HG02588 (cell line): ENCODE measurements around the gene NAV3.
"Not testable (repeated sequence)": the region's sequence is repeated elsewhere in the genome, so short reads cannot be mapped to it uniquely, and the experiment has no call there.

Source experiments
- ATAC-seq: cut with Tn5 transposase; IDR thresholded peaks from one replicate; pipeline ENCODE4 v1.9.1; 2021; ENCODE audit warnings: mild to moderate bottlenecking, moderate library complexity; ENCODE audit not compliant: unreplicated experiment

NAV3 gene

DNA sequence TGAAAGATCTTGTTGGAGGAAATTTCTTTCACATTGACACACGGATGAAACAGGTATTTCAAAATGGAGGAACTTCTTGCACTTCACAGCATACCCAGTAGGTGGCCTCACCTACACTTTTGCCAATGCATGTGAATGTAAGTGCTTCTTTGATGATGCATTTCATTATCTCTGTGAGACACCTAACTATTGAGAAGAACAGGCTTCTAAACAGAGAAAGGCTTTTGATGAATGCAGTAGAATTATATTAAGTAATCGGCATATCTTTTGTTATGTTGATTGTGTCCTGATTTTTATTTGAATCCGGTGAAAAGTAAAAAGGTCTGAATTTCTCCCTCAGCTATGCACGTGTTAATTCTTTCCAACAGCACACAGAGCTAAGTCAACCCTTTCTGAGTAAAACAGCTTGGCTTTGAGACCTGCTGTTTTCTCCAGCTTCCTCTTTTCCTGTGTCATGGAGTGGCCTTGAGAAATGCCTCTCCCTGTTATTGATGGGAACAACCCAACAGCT is 399.0 kb downstream of the NAV3 start:
- peak; percentile 95 for ATAC-seq

DNA sequence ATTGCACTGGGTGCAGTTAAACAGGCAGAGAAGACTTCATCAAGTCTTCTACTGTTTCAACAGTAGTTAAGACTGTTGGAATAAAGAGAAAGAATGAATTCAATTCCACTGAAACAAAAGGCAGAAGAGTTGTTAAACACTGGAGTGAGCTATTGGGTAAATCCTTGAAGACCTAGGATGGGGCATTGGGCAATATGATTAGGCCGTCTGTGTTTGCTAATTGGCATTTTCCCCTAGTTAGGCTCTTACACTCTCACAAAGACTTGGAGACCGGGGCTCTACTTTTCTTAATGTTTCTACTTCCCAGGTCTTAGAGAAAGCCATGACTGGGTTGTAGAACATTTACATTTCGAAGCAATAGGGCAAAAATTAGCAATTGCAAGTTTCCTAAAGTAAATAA is 402.1 kb downstream of the NAV3 start:
- ATAC-seq, result no peak

DNA sequence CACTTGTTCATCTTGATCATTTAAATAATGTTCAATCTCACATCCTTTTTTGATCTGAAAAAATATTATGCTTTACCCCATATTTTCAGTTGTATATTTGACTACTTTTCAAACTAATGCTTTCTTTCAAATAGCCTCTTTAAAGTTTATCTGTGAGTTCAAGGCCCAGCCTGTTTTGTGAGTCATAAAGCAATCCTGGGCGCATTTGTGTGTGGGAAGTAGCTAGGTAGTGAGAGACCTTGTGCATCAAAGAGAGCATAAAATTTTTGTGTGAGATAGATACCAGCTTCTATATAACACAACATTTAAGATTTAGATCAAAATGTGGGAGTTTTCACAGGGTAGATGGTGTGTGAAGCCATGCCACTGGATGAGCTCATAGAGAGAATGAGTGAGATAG is 405.6 kb downstream of the NAV3 start:
- ATAC-seq, result no peak

DNA sequence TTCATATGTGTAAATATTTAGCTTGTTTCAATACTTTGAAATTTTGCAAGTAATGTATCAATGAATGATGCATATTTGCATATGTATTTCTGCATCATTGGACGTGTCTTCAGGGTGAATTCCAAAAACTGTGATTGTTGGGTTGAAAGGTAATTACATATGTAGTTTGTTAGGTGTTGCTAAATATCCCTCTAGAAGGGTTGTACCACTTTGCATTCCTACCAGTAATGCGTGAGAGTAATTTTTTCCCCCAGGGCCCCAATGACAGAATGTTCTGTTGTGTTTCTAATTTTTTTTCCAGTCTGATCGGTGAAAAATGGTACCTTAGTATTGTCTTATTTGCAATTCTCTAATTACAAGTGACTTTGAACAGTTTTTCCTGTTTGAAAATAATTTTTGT is 408.9 kb downstream of the NAV3 start:
- ATAC-seq, result no peak

DNA sequence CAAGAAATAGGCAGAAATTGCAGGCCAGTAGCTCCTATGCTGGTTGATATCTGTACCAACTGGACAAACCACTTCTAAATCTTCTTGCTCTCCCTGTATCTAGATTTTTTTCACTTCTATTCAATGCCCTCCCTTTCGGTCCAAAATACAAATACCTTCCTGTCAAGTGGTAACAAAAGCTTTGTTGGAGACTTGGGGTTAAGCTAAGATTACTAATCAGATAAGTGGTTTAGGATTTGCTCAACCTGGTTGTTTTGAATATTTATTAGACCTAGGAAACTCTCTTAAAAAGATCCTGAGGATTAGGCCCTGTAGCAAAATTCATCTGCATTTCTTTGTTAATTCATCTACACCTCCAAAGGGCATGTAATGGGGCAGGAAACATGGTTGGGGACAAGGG is 410.1 kb downstream of the NAV3 start:
- no peak for ATAC-seq

DNA sequence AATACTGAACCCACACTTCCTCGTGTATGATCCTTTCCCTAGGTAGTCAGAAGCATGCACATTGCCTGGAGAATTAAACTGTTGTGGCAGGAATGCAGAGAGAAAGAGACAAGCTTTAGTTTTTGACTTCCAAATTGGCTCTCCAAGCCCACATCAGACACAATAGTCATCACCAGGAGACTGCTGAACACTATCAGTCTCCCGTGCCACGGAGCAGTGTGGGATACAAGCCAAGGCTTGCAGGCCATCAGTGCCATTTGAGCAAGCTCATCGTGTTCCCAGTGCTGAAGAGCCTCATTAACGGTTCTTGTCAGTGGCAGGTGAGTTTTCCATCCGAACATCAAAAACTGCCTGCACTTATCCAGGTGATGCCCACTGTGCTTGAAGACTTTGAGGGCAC is 410.8 kb downstream of the NAV3 start:
- no peak for ATAC-seq

DNA sequence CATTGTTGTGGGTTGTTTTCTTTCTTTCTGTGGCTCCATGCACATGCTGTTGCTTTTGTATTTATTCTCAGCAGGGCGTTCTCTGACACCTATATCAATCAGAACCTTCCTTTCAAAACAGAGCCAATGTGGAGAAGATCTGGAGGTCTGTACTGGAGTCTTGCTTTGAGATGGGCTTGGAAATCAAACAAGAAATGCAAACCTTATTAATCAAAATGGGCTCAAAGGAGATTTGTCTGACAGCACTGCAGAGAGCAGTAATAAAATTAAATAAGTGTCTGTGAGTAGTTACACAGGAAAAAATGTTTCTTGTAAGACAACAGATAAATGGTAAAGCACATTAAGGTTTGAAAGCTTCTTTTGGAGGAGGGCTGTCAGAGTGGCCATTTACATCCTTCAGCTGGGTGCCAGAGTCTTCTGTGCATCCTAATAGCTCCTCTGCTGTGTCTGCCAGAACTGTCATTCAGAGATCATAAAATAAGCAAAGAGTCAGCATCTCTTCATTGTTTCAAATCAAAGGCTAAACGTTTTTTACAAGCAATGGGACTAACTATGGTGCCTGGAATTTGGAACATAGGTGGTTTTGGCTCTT is 414.3 kb downstream of the NAV3 start:
- no peak for ATAC-seq

DNA sequence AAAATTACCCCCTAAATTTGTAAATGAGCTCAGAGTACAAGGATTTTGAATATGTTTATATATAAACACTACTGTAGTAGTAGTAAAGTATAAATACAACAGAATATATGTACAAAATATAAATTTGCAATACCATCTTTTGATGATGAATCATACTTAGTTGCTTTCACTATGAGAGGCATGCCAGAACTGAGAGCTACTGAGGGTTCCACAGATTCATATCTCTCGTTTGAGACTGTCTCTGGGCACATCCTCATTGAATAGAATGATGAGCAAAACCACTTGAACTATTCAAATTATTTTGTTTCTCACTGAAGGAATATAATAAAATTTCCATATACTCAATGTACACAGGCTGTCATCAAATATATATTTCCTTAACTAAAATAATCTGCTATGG is 417.6 kb downstream of the NAV3 start:
- ATAC-seq, result no peak

DNA sequence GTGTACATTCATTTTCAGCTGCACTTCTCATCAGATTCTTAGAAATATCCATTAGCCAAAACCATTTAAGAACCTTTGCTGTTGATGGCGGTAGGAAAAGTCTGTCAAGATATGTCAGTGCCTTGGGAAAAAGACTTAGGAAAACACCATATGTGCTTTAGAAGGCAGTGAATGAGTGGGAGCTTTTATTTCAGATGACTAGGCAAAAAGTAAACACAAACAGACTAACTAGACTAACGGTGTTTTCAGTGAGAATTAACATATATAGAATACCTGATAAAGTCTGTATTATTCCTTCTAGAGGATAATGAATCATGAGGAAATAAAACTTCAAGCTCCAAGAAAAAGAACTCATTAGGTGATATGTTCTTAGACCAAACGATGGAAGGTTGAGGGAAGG is 418.9 kb downstream of the NAV3 start:
- ATAC-seq, result no peak

DNA sequence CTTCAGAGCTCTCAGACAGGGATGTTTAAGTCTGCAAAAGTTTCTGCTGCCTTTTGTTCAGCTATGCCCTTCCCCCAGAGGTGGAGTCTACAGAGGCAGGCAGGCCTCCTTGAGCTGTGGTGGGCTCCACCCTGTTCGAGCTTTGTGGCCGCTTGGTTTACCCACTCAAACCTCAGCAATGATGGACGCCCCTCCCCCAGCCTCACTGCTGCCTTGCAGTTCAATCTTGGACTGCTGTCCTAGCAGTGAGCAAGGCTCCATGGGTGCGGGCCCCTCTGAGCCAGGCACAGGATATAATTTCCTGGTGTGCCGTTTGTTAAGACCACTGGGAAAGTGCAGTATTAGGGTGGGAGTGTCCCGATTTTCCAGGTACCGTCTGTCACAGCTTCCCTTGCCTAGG is 427.0 kb downstream of the NAV3 start:
- not testable (repeated sequence) for ATAC-seq

DNA sequence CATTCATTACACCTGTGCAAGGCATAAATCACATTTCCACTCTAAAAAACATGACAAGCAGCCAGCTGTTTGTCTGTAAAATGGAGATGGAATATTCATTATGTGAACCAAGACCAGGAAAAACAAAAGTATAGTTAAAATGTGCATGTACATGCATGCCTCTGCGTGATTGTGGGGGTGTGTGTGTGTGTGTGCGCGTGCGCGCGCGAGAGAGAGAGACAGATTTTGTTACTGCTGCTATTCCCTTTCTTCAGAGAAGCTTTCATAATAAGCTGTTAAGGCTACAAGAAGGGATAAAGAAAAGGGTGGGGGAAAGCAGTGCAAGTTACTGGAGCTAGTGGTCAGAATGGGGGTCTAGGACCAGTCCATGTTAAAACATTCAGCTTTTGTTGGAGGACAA is 430.3 kb downstream of the NAV3 start:
- no peak for ATAC-seq

DNA sequence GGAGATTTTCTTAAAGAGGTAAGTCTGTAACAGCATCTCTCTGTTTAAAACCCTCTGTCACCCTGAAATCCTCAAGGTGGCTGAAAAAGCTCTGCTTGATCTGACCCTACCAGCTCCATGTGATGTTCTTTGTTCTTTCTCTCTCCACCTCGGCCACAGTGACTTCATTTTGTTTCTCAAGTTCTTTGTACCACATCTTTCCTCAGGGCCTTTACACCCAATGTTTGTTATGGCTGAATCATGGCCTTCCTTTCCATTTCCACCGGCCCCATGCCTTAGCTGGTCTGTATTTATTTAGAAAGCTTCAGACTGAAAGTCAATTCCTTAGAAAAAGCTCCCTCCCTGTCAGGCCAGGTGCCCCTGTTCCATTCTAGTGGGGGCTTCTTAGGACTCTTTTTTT is 431.2 kb downstream of the NAV3 start:
- no peak for ATAC-seq
